ENCODE measurements around the gene NCAPD3. TPM values are rescaled to one million over a fixed set of nuclear protein-coding genes. Genes with fewer than 3 reads are reported as not detected.

Gene NCAPD3
- total RNA-seq, 2 experiments from 2014 or later: 25.7 to 29.6 TPM

GRCh38 chr11:134202661-134203060 is 21.1 kb downstream of the NCAPD3 start:
- CTCF ChIA-PET: interaction anchor here (1.4 to 1.9 kb wide), 2 partner anchors 18 to 38 kb away, joined by 3 to 4 read pairs; no protein-coding TSS in a partner anchor
- DNase-seq (no peak), ATAC-seq (ENCODE audit: poor library complexity) (no peak)
- no peak overlapping the region for H3K27ac Mint-ChIP-seq
- Histone ChIP-seq H3K4me1 (ENCODE audit: insufficient read depth, low read length) (no peaks in the 10 kb centered on the region), H3K27me3 (ENCODE audit: control insufficient read depth in 1 of 2, insufficient read depth in 2 of 2, low read length in 2 of 2) (no peaks in the 10 kb centered on the region), H3K9me3 (ENCODE audit: control insufficient read depth in 1 of 2, insufficient read depth in 1 of 2, low read length in 2 of 2) (no peaks in the 10 kb centered on the region), H3K27ac (ENCODE audit: low read depth in 1 of 2, low read length in 2 of 2) (no peak overlapping the region), H3K4me3 (ENCODE audit: low read length) (no peak overlapping the region), H3K36me3 (ENCODE audit: insufficient read depth, low read length) (peaks cover 63% of the 10 kb centered on the region)
- no peaks in the 10 kb centered on the region for H3K4me1 Mint-ChIP-seq (ENCODE audit: low read depth)
- TF ChIP-seq CTCF (IDR thresholded peaks at IDR 0.05): no peak
- H3K9me3 Mint-ChIP-seq: no peaks in the 10 kb centered on the region
- POLR2A ChIA-PET: no interaction called here
- intact Hi-C loops (cut with DNase I, micrococcal nuclease): no loop called here
- no peaks in the 10 kb centered on the region for H3K27me3 Mint-ChIP-seq
- no peak overlapping the region for H3K4me3 Mint-ChIP-seq
- H3K36me3 Mint-ChIP-seq (ENCODE audit: low read depth): peaks cover 93% of the 10 kb centered on the region

- ChIA-PET POLR2A (no interaction called here), CTCF (interaction anchor here (1.8 kb wide), 1 partner anchor 150 kb away, joined by 5 read pairs; no protein-coding TSS in a partner anchor)
- no peak overlapping the region for H3K27ac ChIP-seq (ENCODE audit: low read depth in 1 of 2, low read length in 2 of 2)
- H3K36me3 ChIP-seq (ENCODE audit: insufficient read depth, low read length): peaks cover 56% of the 10 kb centered on the region
- no peaks in the 10 kb centered on the region for H3K9me3 Mint-ChIP-seq
- TF ChIP-seq CTCF (IDR thresholded peaks at IDR 0.05): no peak
- H3K4me3 ChIP-seq (ENCODE audit: low read length): no peak overlapping the region
- DNase-seq: no peak
- H3K36me3 Mint-ChIP-seq (ENCODE audit: low read depth): peaks cover 94% of the 10 kb centered on the region
- no peaks in the 10 kb centered on the region for H3K27me3 Mint-ChIP-seq
- intact Hi-C loops (cut with DNase I, micrococcal nuclease): no loop called here
- no peak overlapping the region for H3K27ac Mint-ChIP-seq
- no peaks in the 10 kb centered on the region for H3K9me3 ChIP-seq (ENCODE audit: control insufficient read depth in 1 of 2, insufficient read depth in 1 of 2, low read length in 2 of 2)
- H3K27me3 ChIP-seq (ENCODE audit: control insufficient read depth in 1 of 2, insufficient read depth in 2 of 2, low read length in 2 of 2): no peaks in the 10 kb centered on the region
- no peak for ATAC-seq (ENCODE audit: poor library complexity)
- peaks cover 5% of the 10 kb centered on the region for H3K4me1 Mint-ChIP-seq (ENCODE audit: low read depth)
- no peak overlapping the region for H3K4me3 Mint-ChIP-seq
- no peaks in the 10 kb centered on the region for H3K4me1 ChIP-seq (ENCODE audit: insufficient read depth, low read length)
Measured at GRCh38 chr11:134200688-134201087, 23.1 kb downstream of the NCAPD3 start.

GRCh38 chr11:134199531-134199930 is 24.2 kb downstream of the NCAPD3 start:
- CTCF ChIA-PET: interaction anchor here (1.8 kb wide), 1 partner anchor 149 kb away, joined by 5 read pairs; no protein-coding TSS in a partner anchor
- Histone ChIP-seq H3K9me3 (ENCODE audit: control insufficient read depth in 1 of 2, insufficient read depth in 1 of 2, low read length in 2 of 2) (no peaks in the 10 kb centered on the region), H3K27ac (ENCODE audit: low read depth in 1 of 2, low read length in 2 of 2) (no peak overlapping the region), H3K36me3 (ENCODE audit: insufficient read depth, low read length) (peaks cover 49% of the 10 kb centered on the region), H3K27me3 (ENCODE audit: control insufficient read depth in 1 of 2, insufficient read depth in 2 of 2, low read length in 2 of 2) (no peaks in the 10 kb centered on the region), H3K4me1 (ENCODE audit: insufficient read depth, low read length) (no peaks in the 10 kb centered on the region), H3K4me3 (ENCODE audit: low read length) (no peak overlapping the region)
- intact Hi-C loops (cut with DNase I, micrococcal nuclease): no loop called here
- POLR2A ChIA-PET: no interaction called here
- no peak for DNase-seq
- Mint-ChIP-seq H3K27ac (no peak overlapping the region), H3K4me3 (no peak overlapping the region), H3K4me1 (ENCODE audit: low read depth) (peaks cover 5% of the 10 kb centered on the region), H3K27me3 (no peaks in the 10 kb centered on the region), H3K36me3 (ENCODE audit: low read depth) (peaks cover 90% of the 10 kb centered on the region), H3K9me3 (no peaks in the 10 kb centered on the region)
- no peak for ATAC-seq (ENCODE audit: poor library complexity)
- no peak for TF ChIP-seq CTCF (IDR thresholded peaks at IDR 0.05)
